GM23338 (cell line): ENCODE measurements around the gene STK24. TPM values are rescaled to one million over a fixed set of nuclear protein-coding genes. Genes with fewer than 3 reads are reported as not detected.

Experiments used
- ATAC-seq: fragments of 200-7000 bp; cut with Tn5 transposase; 3 replicates; pipeline ENCODE4 v1.9.1; 2020
- DNase-seq: peaks from one replicate; pipeline ENCODE4 v3.0.0-alpha.2; 2015; ENCODE audit warnings: low spot score
- H2AFZ ChIP-seq: fragments of 200-600 bp; sonication (generic); 2 replicates; pipeline ENCODE4 v1.8.0; 2016; ENCODE audit warnings: antibody characterized with exemption, mild to moderate bottlenecking, moderate library complexity
- H3F3A ChIP-seq: fragments of 200-600 bp; sonication (generic); replicated peaks from 2 replicates; pipeline ENCODE4 v1.8.0; 2017; ENCODE audit warnings: antibody characterized with exemption, mixed run types, low read depth
- H3K27ac ChIP-seq: fragments of 200-600 bp; sonication (generic); 2 replicates; pipeline ENCODE4 v1.6.1; 2016; ENCODE audit warnings: low read depth
- H3K27me3 ChIP-seq: fragments of 200-600 bp; sonication (generic); 2 replicates; pipeline ENCODE4 v1.8.0; 2016; ENCODE audit warnings: mild to moderate bottlenecking, mixed run types, moderate library complexity; ENCODE audit not compliant: insufficient read depth
- H3K36me3 ChIP-seq: fragments of 200-600 bp; sonication (generic); 2 replicates; pipeline ENCODE4 v1.8.0; 2016; ENCODE audit warnings: mild to moderate bottlenecking; ENCODE audit not compliant: insufficient read depth
- H3K4me1 ChIP-seq: fragments of 200-600 bp; sonication (generic); 2 replicates; pipeline ENCODE4 v1.8.0; 2016; ENCODE audit warnings: mild to moderate bottlenecking, moderate library complexity; ENCODE audit not compliant: insufficient read depth
- H3K4me2 ChIP-seq: fragments of 200-600 bp; sonication (generic); 2 replicates; pipeline ENCODE4 v1.7.1; 2017; ENCODE audit warnings: mixed run types
- H3K4me3 ChIP-seq: fragments of 200-600 bp; sonication (generic); 2 replicates; pipeline ENCODE4 v1.6.1; 2016; ENCODE audit warnings: mixed run types
- H3K79me2 ChIP-seq: fragments of 200-600 bp; sonication (generic); replicated peaks from 2 replicates; pipeline ENCODE4 v1.8.0; 2017; ENCODE audit warnings: mild to moderate bottlenecking; ENCODE audit not compliant: insufficient read depth
- H3K9me2 ChIP-seq: fragments of 200-600 bp; sonication (generic); 2 replicates; pipeline ENCODE4 v1.8.0; 2017; ENCODE audit not compliant: insufficient read depth
- H4K20me1 ChIP-seq: fragments of 200-600 bp; sonication (generic); replicated peaks from 2 replicates; pipeline ENCODE4 v1.8.0; 2017; ENCODE audit warnings: mild to moderate bottlenecking; ENCODE audit not compliant: insufficient read depth
- H3K27ac Mint-ChIP-seq: 2 replicates; pipeline ENCODE4 v1.8.0; 2020; ENCODE audit warnings: inconsistent platforms, mild to moderate bottlenecking, moderate library complexity, mixed read lengths
- H3K27me3 Mint-ChIP-seq: 3 replicates; pipeline ENCODE4 v1.8.0; 2022; ENCODE audit warnings: low read depth, mild to moderate bottlenecking, moderate library complexity, mixed read lengths, inconsistent platforms; ENCODE audit not compliant: insufficient read depth, poor library complexity
- H3K36me3 Mint-ChIP-seq: 3 replicates; pipeline ENCODE4 v1.8.0; 2021; ENCODE audit warnings: low read depth, mild to moderate bottlenecking, inconsistent platforms, moderate library complexity, mixed read lengths
- H3K4me1 Mint-ChIP-seq: 3 replicates; pipeline ENCODE4 v1.8.0; 2020; ENCODE audit warnings: mild to moderate bottlenecking, inconsistent platforms, mixed read lengths
- H3K4me3 Mint-ChIP-seq: 3 replicates; pipeline ENCODE4 v1.8.0; 2021; ENCODE audit warnings: moderate library complexity, mild to moderate bottlenecking, inconsistent platforms, mixed read lengths
- H3K9me3 Mint-ChIP-seq: 3 replicates; pipeline ENCODE4 v1.8.0; 2020; ENCODE audit warnings: moderate library complexity, mild to moderate bottlenecking, inconsistent platforms, mixed read lengths
- CREB1 ChIP-seq: fragments of 250-450 bp; sonication (Bioruptor Pico); IDR thresholded peaks from 2 replicates; pipeline ENCODE4 v1.5.0; 2020; ENCODE audit warnings: low read depth, mild to moderate bottlenecking, moderate library complexity
- CTCF ChIP-seq, 2 experiments: fragments of 200-600 bp in 1 of 2; sonication (generic) in 1 of 2; conservative IDR thresholded peaks; 2 replicates each; pipeline versions ENCODE4 v1.5.1 to v1.6.1; 2016 to 2017; ENCODE audit warnings: antibody characterized with exemption in 2 of 2, low read depth in 2 of 2, mild to moderate bottlenecking in 2 of 2, moderate library complexity in 1 of 2
- ETS1 ChIP-seq: IDR thresholded peaks from 2 replicates; pipeline ENCODE4 v1.6.1; 2016; ENCODE audit warnings: antibody characterized with exemption
- EZH2phosphoT487 ChIP-seq: fragments of 200-600 bp; sonication (generic); IDR thresholded peaks from one replicate; pipeline ENCODE4 v1.8.1; 2018; ENCODE audit warnings: antibody characterized with exemption; ENCODE audit not compliant: unreplicated experiment
- JUNB ChIP-seq: IDR thresholded peaks from one replicate; pipeline ENCODE4 v1.6.1; 2016; ENCODE audit warnings: antibody characterized with exemption; ENCODE audit not compliant: unreplicated experiment
- NANOG ChIP-seq: IDR thresholded peaks from 2 replicates; pipeline ENCODE4 v1.6.1; 2016; ENCODE audit warnings: antibody characterized with exemption, borderline replicate concordance
- POLR2AphosphoS5 ChIP-seq: IDR thresholded peaks from 2 replicates; pipeline ENCODE4 v1.6.1; 2016; ENCODE audit warnings: antibody characterized with exemption, low read depth
- REST ChIP-seq: IDR thresholded peaks from one replicate; pipeline ENCODE4 v1.6.1; 2018; ENCODE audit warnings: antibody characterized with exemption; ENCODE audit not compliant: unreplicated experiment
- STAT1 ChIP-seq: IDR thresholded peaks from one replicate; pipeline ENCODE4 v1.6.1; 2016; ENCODE audit warnings: antibody characterized with exemption; ENCODE audit not compliant: unreplicated experiment
- ZNF114 ChIP-seq: fragments of 250-450 bp; sonication (Bioruptor Pico); IDR thresholded peaks from 2 replicates; pipeline ENCODE4 v1.5.0; 2020; ENCODE audit warnings: mild to moderate bottlenecking, moderate library complexity
- ZNF331 ChIP-seq: fragments of 250-450 bp; sonication (Bioruptor Pico); IDR thresholded peaks from 2 replicates; pipeline ENCODE4 v1.5.0; 2020; ENCODE audit warnings: low read depth, mild to moderate bottlenecking, moderate library complexity
- polyA plus RNA-seq: library from polyadenylated mRNA; unstranded; fragments of >200 nt; fragmentation: Nextera tagmentation; extraction: Ambion mirVana; gene quantifications from 2 replicates; pipeline ENCODE4 v1.2.1, GENCODE V29; 2016
- total RNA-seq: library from RNA; depleted of rRNA; stranded (reverse); fragments of >200 nt; shearing (Covaris generic); gene quantifications from 2 replicates; pipeline ENCODE4 v1.2.3, GENCODE V29; 2014

The STK24 gene
- total and polyA plus RNA-seq, 2 experiments from 2014 or later, result 56.5 to 144 TPM

GRCh38 chr13:98479496-98480003 lies 97.4 kb downstream of the STK24 start (continued):
- no peak for TF ChIP-seq REST

GRCh38 chr13:98478189-98479129 lies 98.4 kb downstream of the STK24 start:
- H3K4me1 ChIP-seq, result peaks cover 64% of the 10 kb centered on the region
- H3K36me3 ChIP-seq, result peaks cover 3% of the 10 kb centered on the region; the same call in 1 of the 2 replicates
- H3K4me3 Mint-ChIP-seq, result no peak overlapping the region; the same call in 2 of the 3 replicates
- H3K9me2 ChIP-seq, result no peaks in the 10 kb centered on the region
- H3K4me3 ChIP-seq, result no peak overlapping the region
- H3F3A ChIP-seq, result peaks cover 9% of the 10 kb centered on the region
- no peak overlapping the region for H2AFZ ChIP-seq
- H3K79me2 ChIP-seq, result peaks cover 84% of the 10 kb centered on the region
- H3K27ac ChIP-seq, result peak overlapping the region; percentile 63
- peaks cover 27% of the 10 kb centered on the region for H3K36me3 Mint-ChIP-seq
- 0 out of 2 replicates have a peak overlapping the region, but pooled peaks have one; percentile 66 for H3K27ac Mint-ChIP-seq
- peaks cover 49% of the 10 kb centered on the region for H4K20me1 ChIP-seq
- DNase-seq (peak; percentile 74), ATAC-seq (peak; percentile 35)
- H3K27me3 Mint-ChIP-seq, result peaks cover 2% of the 10 kb centered on the region
- H3K9me3 Mint-ChIP-seq, result no peaks in the 10 kb centered on the region
- peaks cover 82% of the 10 kb centered on the region for H3K4me1 Mint-ChIP-seq
- H3K4me2 ChIP-seq, result peak overlapping the region; percentile 5
- H3K27me3 ChIP-seq, result no peaks in the 10 kb centered on the region
- no peak for TF ChIP-seq ZNF331 (CRISPR knock-in tag)
- no peak for TF ChIP-seq JUNB
- no peak for TF ChIP-seq ZNF114 (CRISPR knock-in tag)
- no peak for TF ChIP-seq ETS1
- TF ChIP-seq REST, result no peak
- no peak for TF ChIP-seq NANOG
- TF ChIP-seq CTCF (conservative IDR thresholded peaks at IDR 0.05; ENCODE audit: low read depth in 2 of 2), result no peak
- TF ChIP-seq EZH2phosphoT487, result no peak
- TF ChIP-seq STAT1, result no peak
- no peak for TF ChIP-seq CREB1 (CRISPR knock-in tag)
- no peak for TF ChIP-seq POLR2AphosphoS5
